GM18519 (cell line): Measurements from ENCODE around the gene GPC6.
"Not testable (repeated sequence)": the region's sequence is repeated elsewhere in the genome, so short reads cannot be mapped to it uniquely, and the experiment has no call there.

Experiments
- ATAC-seq: cut with Tn5 transposase; IDR thresholded peaks from one replicate; pipeline ENCODE4 v1.9.1; 2021; ENCODE audit warnings: mild to moderate bottlenecking, moderate library complexity; ENCODE audit not compliant: unreplicated experiment, low FRiP score

GPC6 gene

DNA sequence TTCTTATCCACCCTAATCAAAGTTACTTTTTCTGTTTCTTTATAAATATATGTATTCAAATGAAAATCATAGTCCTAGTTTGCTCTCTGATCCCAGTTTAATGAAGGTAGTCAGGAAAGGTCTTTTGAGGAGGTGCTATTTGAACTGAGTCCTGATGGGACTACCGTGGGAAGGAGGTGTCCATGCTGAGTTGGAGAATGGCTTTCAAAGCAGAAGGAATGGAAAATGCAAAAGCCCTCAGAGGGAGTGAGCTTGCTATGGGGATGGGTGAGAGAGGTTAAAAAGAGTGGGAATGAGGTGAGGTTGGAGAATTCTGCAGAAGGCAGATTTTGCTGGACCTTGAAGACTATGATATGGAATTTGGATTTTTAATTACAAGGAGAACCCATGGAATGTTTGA is 193.6 kb downstream of the GPC6 start:
- ATAC-seq, result no peak

DNA sequence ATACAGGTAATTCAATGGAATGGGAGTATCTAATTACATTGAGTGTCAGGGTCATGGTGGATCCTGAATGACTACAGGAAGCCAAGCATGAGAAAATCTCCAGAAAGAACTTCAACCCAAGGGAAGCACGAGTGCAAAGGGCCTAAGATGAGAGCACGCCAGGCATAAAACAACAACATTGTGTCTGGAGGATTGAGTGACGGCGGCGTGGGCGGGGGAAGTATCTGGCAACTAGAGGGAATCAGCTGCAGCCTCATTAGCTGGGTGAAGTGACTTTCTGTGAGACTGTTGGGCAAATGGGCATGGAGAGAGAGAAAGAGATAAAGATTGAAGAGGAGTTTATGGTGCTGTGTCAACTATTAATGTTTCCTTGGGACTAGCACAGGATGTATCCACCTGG is 194.3 kb downstream of the GPC6 start:
- no peak for ATAC-seq

DNA sequence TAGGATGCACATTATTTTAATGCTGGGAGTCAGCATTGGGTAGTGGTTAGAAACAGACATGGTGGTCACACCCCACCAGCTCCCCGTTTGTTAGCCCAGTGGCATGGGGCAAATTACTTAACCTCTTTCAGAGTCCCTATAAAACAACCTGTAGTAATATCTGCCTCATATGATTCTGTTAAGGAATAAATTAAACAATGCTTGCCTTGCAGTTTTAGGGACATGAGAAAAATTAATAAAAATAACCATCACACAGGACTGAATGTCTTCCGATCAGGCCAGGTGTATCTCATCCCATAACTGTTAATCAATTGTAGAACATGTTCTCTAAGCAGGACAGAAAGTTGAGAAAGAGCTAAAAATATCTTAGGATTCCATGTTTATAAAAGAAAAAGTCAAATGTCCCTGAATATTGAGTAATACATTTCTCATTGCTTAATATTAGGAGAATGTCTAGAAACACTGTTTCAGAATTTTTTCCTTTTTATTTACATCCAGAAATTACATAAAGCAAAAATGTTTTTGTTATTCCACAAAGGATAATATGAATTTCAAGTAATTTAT is 196.5 kb downstream of the GPC6 start:
- no peak for ATAC-seq

DNA sequence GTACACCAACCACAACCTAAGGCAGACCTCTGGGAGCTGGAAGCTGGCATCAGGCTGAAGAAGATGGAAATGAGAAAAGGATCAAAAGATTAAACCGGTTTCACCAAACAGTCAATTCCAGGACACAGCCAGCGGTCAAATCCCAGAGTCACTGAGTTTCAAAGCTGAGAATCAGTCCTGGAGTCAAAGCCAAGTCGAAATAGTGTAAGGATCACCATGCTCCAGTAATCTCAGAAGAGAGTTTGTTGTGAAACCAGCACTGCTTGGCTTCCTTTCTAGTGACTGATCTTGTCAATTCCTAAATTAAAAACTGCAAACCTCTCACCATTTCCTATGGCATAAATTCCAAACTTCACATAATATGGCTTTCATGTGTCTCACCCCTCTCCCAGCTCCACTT is 198.8 kb downstream of the GPC6 start:
- ATAC-seq, result no peak

DNA sequence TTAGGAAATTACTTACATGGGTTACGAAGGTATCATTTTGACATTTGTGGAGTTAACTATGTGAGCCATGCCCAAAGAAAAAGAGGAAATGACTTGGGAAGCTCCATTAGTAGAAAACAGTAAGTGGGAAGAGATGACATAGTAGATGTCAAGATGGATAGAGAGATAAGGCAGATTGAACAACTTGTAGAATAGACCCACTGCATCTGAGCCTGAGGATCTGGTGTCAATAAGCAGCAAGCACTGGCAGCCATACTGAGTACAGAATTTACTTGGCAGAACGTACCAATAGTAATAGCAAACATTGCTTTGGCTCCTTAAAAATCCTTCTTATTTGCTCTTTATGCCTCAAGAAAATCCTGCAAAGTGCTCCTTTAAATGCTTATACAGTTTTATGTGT is 203.8 kb downstream of the GPC6 start:
- no peak for ATAC-seq

DNA sequence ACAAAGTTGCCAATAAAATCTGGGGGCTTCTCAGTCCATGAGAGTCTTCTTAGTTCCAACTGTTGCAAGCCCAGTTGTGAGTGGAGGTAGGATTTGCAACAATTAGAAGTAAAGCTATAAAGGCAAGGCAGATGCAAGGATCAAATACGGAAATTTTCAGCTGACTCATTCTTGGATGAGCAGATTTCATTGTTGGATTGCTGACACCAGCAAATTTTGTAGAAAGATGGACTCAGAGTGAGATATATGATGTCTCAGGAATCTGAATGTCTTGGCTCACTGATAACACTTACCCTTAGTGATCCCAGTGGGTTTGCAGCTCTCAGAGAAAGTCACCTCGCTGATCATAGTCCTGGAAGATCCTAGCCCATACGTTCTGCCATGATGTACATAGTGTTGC is 209.0 kb downstream of the GPC6 start:
- ATAC-seq, result no peak

DNA sequence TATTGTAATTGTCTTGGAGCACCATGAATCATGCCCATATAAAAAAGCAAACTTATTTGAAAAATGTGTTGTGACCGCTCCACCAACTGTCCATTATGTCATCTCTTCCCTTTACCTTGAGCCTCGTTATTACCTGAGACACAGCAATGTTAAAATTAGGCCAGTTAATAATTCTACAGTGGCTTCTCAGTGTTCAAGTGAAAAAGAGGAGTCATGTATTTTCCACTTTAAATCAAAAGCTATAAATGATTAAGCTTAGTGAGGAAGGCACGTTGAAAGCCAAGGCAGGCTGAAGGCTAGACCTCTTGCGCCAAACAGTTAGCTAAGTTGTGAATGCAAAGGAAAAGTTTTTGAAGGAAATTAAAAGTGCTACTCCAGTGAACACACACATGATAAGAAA is 210.5 kb downstream of the GPC6 start:
- no peak for ATAC-seq

DNA sequence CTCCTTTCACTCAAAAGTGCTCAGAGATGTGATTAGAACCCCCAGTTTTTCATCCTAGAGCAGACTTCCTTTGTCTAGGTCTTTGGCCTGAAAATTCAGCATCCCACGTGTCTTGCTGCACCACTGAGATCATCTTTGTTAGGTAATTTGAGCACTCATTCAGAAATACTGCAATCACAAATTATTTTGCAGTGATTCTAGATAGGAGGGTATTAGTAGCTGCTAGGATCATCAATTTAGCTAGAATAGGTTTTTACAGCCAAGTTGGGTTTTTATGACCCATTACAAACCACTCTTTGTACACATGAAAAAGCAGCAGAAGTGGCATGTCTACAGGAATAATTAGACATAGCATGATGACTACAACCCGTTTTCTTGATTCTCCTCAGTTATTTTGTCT is 219.6 kb downstream of the GPC6 start:
- no peak for ATAC-seq

DNA sequence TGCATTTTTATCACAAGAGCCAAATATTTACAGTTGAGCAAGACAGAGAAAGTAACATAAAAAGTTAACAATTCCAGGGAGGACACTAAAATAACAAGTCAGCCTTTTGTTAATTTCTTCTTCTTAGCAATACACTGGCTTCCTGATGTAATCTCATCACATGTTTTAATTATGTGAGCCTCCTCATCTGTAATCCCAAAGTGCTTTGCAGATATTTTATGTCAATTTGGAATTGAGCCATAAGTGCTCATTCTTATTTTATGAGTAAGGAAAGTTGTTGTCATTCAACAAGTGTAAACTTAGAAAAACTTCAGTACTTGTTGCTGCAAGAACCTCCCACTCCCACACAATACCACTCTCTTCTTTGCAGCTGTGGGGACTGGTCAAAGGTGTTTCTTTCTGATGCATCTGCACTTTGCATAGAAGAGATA is 223.6 kb downstream of the GPC6 start:
- ATAC-seq, result no peak

DNA sequence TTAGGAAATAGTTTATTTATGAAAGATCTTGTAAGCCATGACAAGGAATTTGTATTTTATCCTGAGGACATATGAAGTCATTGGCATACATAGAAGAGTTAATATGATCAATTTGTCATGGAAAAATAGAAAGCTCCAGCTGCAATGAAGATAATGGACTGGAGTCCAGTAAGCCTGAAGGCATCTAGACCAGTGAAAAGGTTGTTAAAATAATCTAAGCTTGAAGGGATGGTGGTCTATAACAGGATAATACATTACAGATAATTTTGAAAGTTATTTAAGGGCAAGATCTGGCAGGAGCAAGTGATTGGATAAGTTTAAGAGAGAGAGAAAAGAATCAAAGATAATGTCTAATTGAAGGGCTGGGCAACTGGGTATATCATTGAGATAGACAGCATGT is 224.2 kb downstream of the GPC6 start:
- no peak for ATAC-seq

DNA sequence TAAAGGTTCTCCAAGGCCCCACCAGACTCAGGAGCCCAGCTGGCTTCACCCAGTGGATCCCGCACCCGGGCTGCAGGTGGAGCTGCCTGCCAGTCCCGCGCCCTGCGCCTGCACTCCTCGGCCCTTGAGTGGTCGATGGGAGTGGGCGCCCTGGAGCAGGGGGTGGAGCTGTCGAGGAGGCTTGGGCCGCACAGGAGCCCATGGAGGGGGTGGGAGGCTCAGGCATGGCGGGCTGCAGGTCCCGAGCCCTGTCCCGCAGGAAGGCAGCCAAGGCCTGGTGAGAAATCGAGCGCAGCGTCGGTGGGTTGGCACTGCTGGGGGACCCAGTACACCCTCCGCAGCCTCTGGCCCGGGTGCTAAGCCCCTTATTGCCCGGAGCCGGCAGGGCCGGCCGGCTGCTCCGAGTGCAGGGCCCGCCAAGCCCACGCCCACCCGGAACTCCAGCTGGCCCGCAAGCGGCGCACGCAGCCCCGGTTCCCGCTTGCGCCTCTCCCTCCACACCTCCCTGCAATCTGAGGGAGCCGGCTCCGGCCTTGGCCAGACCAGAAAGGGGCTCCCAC is 228.1 kb downstream of the GPC6 start:
- ATAC-seq, result not testable (repeated sequence)

DNA sequence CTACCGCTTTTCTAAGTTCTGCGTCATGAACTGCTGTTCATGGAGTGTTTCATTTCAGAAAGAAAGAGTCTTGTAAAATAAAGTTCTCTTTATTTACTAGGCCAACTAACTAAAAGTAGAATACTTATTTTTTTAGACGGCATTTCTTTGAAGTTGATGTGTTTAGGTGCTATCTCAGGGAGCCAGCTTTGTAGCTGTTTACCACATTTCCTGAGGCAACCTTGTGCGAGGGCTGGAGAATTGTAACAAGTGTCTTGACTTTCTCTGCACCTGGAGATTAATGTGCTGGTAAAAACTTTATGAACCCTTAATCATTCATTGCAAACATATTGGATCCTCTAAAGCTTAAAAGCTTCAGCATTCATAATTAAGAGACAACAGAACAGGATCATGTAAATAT is 229.3 kb downstream of the GPC6 start:
- no peak for ATAC-seq

DNA sequence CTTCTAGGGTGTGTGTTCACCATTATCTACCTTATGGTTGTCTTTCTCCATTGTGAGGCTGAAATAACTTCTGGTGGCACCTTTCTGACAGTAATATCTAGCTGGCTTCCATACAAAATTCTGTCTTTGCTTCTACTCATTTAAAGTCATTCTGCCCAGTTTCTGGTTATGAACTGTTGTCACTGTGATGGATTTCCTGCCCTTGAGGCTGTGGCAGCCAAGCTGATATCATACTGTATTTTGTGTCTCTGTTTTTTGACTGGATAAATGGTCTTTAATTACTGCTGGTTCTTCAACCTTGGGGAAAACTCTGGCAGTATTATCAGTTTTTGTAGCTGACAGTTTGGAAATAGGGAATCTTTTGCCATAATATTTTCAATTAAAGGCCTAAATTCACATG is 233.4 kb downstream of the GPC6 start:
- no peak for ATAC-seq

DNA sequence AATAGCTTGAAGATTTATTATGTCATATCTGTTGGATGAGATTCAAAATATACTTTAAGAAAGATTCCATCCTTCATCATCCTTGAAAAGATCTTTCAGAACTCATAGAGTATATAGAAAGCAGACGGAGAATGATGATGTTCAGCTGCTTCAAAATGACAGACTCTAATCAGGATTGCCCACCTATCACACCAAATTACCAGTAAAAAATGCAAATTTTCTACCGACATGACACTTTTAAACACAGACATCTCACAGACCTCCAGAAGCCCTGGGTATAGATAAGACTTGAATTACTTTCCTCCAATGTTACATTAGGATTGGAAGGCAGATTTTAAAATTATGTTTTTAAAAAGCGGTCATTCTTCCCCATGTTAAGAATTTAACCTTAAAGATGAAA is 235.5 kb downstream of the GPC6 start:
- ATAC-seq, result no peak

DNA sequence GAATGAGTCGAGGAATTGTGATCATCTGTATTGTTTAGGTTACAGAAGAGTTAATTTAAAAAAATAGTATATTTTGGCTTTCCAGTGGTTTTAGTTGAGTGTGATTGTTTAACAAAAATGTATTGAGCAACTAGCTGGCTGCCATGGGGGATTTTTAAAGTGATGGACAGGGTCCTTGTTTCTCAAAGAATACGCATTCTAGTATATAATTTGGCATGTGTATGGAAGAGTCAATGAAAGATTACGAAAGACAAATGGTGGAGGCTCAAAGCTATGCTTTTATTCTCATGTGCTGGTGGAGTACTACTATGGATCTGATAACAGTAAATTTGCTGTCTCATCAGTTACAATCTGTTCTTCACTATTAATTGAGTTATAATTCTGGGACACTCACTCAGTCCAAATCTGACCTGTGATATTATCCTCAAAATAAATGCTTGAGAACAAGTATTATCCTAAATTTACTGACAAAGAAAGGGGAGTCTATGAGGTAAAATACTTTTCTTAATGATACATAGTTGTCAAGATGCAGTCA is 240.0 kb downstream of the GPC6 start:
- no peak for ATAC-seq

DNA sequence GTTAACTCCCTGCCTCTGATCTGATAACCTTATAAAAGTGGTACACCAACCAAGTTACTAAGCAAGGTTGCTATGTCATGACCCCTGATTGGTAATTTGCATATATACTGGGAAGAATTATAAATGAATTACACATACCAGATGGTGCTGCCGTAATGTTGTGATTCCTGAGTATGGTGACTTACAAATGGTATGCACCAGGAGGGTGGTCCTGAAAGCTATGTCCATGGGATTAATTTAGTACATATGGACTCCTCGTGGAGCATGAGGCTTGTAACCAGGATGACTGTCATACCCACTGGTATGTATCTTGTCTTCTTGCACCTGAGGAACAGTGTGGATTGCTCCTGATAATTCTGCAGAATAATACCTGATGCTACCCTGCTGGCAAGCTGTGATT is 240.6 kb downstream of the GPC6 start:
- ATAC-seq, result no peak

DNA sequence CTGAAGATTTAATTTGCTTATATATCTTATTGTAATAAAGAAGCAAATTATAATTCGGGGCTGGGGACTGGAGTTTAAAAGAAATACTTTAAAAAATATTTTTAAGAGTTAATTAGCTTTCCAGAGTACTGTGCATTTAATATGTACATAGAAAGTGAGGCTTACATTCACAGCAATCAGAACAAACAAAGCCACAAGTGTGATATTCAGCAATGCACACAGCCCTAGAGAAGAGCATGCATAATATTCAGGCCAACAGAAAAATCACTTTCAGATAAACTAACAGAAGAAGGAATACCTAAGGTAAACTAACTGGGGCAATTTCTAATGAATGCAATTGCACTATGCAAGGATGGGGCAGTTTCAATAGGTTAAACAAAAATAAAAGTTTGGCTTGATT is 241.8 kb downstream of the GPC6 start:
- ATAC-seq, result no peak

DNA sequence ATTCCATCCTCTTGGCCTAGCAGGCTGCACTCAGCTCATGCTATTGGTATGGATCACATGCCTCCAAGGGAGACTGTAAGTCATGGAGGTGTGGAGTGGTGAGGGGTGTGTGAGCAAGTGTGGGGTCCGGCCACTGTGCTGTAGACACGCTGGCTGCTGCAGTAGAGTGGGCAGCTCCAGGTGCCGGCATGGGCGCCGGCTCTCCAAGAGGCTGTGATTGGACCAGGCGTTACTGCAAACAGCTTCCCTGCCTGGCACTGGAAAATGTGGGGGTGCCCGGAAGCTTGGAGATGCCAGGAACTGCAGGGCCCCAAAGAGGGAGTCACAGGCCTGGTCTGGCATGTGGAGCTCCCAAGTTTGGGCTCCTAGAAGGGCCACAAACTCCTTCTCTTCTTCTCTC is 245.7 kb downstream of the GPC6 start:
- no peak for ATAC-seq

DNA sequence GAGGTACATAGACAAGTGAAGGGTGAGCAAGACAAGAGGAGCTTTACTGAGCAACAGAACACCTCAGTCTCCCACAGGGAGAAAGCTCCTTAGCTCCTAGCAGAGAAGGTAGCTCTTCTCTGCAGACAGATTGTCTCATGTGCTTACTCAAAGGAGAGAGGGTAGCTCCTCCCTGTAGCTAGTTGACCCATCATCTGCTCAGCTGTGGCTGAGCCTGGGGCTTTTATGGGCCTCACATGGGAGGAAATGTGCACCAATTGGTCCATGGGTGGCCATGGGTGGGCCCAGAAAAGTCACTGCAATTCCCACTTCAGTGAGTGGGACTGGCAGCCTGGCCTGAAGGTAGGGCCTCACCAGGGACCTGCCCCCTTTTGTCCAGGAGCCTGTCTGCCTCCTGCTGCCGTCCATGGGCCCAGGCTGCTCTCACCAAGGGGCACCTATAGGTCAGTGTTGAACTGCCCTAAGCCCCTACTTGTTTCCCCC is 246.2 kb downstream of the GPC6 start:
- ATAC-seq, result no peak

DNA sequence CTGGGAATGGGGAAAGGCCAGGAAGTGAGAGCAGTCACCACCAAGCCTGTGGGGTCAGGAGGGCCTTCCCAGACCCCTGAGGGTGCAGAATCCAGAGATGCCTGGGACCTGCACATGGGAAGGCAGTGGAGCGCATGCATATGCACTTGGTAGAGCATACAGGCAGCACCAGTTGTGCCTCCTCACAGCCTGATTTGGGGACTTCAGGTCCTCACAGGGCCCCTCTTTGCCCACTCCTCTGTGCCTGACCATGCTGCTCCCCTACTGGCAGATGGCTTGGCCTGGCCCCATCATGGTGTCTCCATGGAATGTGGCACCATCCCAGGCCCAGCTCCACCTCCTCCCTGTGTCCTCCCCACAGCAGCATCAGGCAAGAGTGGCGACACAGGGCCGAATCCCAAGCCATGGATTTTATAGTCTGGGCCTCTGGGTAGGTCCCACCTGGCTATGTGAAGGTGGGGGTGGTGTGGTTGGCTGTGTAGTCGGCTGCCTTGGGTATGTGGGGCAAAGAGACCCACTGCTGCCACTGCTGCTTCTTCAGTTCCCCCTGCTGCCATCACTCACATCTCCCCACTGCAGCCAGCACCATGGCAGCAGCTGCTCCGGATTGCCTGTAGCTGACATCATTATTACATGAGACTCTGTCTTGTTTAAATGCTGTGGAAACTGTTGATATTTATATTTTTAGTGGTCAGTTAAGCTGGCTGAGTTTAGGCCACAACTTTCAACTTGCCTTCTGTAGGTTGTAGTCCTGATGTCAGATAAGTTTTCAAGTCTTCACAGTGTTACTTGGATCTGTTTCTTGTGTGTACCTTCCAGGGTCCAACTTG is 247.0 kb downstream of the GPC6 start:
- ATAC-seq, result no peak

DNA sequence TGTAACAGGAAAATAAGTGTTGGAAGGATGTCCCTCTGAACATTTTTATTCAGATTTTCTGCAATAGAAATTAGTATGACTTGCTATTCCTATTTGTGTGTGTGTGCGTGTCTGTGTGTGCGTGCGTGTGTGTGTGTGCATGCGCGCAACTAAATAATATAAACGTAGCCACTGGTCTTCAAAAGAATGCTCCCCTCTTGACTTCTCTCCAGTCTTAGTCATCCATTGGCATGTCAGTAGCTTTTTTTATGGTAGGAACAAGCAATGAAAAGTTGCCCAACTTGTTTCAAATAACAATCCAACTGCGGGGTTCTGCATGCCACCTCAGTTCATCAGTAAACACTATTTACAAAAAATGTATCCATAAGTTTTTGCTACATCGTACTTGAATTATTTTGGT is 249.6 kb downstream of the GPC6 start:
- ATAC-seq, result no peak

DNA sequence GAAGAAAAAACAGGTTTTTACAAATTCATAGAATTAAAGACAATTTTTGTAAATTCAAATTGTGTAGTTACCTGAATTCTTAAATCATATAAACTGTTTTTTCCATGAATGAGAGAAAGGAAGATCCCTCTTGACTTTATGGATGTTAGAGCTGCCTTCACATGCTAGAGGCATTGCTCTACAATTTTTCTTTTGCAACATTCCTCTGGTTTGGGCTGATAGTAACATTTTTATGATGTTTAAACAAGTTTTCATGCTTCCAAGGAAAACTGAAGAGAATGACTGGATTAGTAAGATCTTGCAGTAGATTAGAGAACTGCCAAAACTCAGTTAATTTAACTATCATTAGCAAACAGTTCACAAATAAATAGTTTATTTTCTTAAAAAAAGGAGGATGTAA is 250.6 kb downstream of the GPC6 start:
- no peak for ATAC-seq
